GM23338 (cell line): Measurements from ENCODE around the gene MKKS. TPM values are rescaled to one million over a fixed set of nuclear protein-coding genes. Genes with fewer than 3 reads are reported as not detected.
A peak's percentile ranks its signal among the peaks of the same experiment; 100 is the strongest.

Experiments
- ATAC-seq: fragments of 200-7000 bp; cut with Tn5 transposase; 3 replicates; pipeline ENCODE4 v1.9.1; 2020
- DNase-seq: peaks from one replicate; pipeline ENCODE4 v3.0.0-alpha.2; 2015; ENCODE audit warnings: low spot score
- H2AFZ ChIP-seq: fragments of 200-600 bp; sonication (generic); 2 replicates; pipeline ENCODE4 v1.8.0; 2016; ENCODE audit warnings: antibody characterized with exemption, mild to moderate bottlenecking, moderate library complexity
- H3F3A ChIP-seq: fragments of 200-600 bp; sonication (generic); replicated peaks from 2 replicates; pipeline ENCODE4 v1.8.0; 2017; ENCODE audit warnings: antibody characterized with exemption, mixed run types, low read depth
- H3K27ac ChIP-seq: fragments of 200-600 bp; sonication (generic); 2 replicates; pipeline ENCODE4 v1.6.1; 2016; ENCODE audit warnings: low read depth
- H3K27me3 ChIP-seq: fragments of 200-600 bp; sonication (generic); 2 replicates; pipeline ENCODE4 v1.8.0; 2016; ENCODE audit warnings: mild to moderate bottlenecking, mixed run types, moderate library complexity; ENCODE audit not compliant: insufficient read depth
- H3K36me3 ChIP-seq: fragments of 200-600 bp; sonication (generic); 2 replicates; pipeline ENCODE4 v1.8.0; 2016; ENCODE audit warnings: mild to moderate bottlenecking; ENCODE audit not compliant: insufficient read depth
- H3K4me1 ChIP-seq: fragments of 200-600 bp; sonication (generic); 2 replicates; pipeline ENCODE4 v1.8.0; 2016; ENCODE audit warnings: mild to moderate bottlenecking, moderate library complexity; ENCODE audit not compliant: insufficient read depth
- H3K4me2 ChIP-seq: fragments of 200-600 bp; sonication (generic); 2 replicates; pipeline ENCODE4 v1.7.1; 2017; ENCODE audit warnings: mixed run types
- H3K4me3 ChIP-seq: fragments of 200-600 bp; sonication (generic); 2 replicates; pipeline ENCODE4 v1.6.1; 2016; ENCODE audit warnings: mixed run types
- H3K79me2 ChIP-seq: fragments of 200-600 bp; sonication (generic); replicated peaks from 2 replicates; pipeline ENCODE4 v1.8.0; 2017; ENCODE audit warnings: mild to moderate bottlenecking; ENCODE audit not compliant: insufficient read depth
- H3K9me2 ChIP-seq: fragments of 200-600 bp; sonication (generic); 2 replicates; pipeline ENCODE4 v1.8.0; 2017; ENCODE audit not compliant: insufficient read depth
- H4K20me1 ChIP-seq: fragments of 200-600 bp; sonication (generic); replicated peaks from 2 replicates; pipeline ENCODE4 v1.8.0; 2017; ENCODE audit warnings: mild to moderate bottlenecking; ENCODE audit not compliant: insufficient read depth
- H3K27ac Mint-ChIP-seq: 2 replicates; pipeline ENCODE4 v1.8.0; 2020; ENCODE audit warnings: inconsistent platforms, mild to moderate bottlenecking, moderate library complexity, mixed read lengths
- H3K27me3 Mint-ChIP-seq: 3 replicates; pipeline ENCODE4 v1.8.0; 2022; ENCODE audit warnings: low read depth, mild to moderate bottlenecking, moderate library complexity, mixed read lengths, inconsistent platforms; ENCODE audit not compliant: insufficient read depth, poor library complexity
- H3K36me3 Mint-ChIP-seq: 3 replicates; pipeline ENCODE4 v1.8.0; 2021; ENCODE audit warnings: low read depth, mild to moderate bottlenecking, inconsistent platforms, moderate library complexity, mixed read lengths
- H3K4me1 Mint-ChIP-seq: 3 replicates; pipeline ENCODE4 v1.8.0; 2020; ENCODE audit warnings: mild to moderate bottlenecking, inconsistent platforms, mixed read lengths
- H3K4me3 Mint-ChIP-seq: 3 replicates; pipeline ENCODE4 v1.8.0; 2021; ENCODE audit warnings: moderate library complexity, mild to moderate bottlenecking, inconsistent platforms, mixed read lengths
- H3K9me3 Mint-ChIP-seq: 3 replicates; pipeline ENCODE4 v1.8.0; 2020; ENCODE audit warnings: moderate library complexity, mild to moderate bottlenecking, inconsistent platforms, mixed read lengths
- CREB1 ChIP-seq: fragments of 250-450 bp; sonication (Bioruptor Pico); IDR thresholded peaks from 2 replicates; pipeline ENCODE4 v1.5.0; 2020; ENCODE audit warnings: low read depth, mild to moderate bottlenecking, moderate library complexity
- EZH2 ChIP-seq: fragments of 200-600 bp; sonication (generic); IDR thresholded peaks from one replicate; pipeline ENCODE4 v1.8.0; 2017; ENCODE audit warnings: antibody characterized with exemption, mild to moderate bottlenecking, low read depth; ENCODE audit not compliant: unreplicated experiment
- EZH2phosphoT487 ChIP-seq: fragments of 200-600 bp; sonication (generic); IDR thresholded peaks from one replicate; pipeline ENCODE4 v1.8.1; 2018; ENCODE audit warnings: antibody characterized with exemption; ENCODE audit not compliant: unreplicated experiment
- NANOG ChIP-seq: IDR thresholded peaks from 2 replicates; pipeline ENCODE4 v1.6.1; 2016; ENCODE audit warnings: antibody characterized with exemption, borderline replicate concordance
- POLR2AphosphoS5 ChIP-seq: IDR thresholded peaks from 2 replicates; pipeline ENCODE4 v1.6.1; 2016; ENCODE audit warnings: antibody characterized with exemption, low read depth
- STAT1 ChIP-seq: IDR thresholded peaks from one replicate; pipeline ENCODE4 v1.6.1; 2016; ENCODE audit warnings: antibody characterized with exemption; ENCODE audit not compliant: unreplicated experiment
- ZNF114 ChIP-seq: fragments of 250-450 bp; sonication (Bioruptor Pico); IDR thresholded peaks from 2 replicates; pipeline ENCODE4 v1.5.0; 2020; ENCODE audit warnings: mild to moderate bottlenecking, moderate library complexity
- ZNF331 ChIP-seq: fragments of 250-450 bp; sonication (Bioruptor Pico); IDR thresholded peaks from 2 replicates; pipeline ENCODE4 v1.5.0; 2020; ENCODE audit warnings: low read depth, mild to moderate bottlenecking, moderate library complexity
- long read RNA-seq: library from polyadenylated mRNA; unstranded; transcript quantifications from one replicate; pipeline ENCODE4 v2.0.0, GENCODE V29; 2020; ENCODE audit not compliant: unreplicated experiment
- polyA plus RNA-seq: library from polyadenylated mRNA; unstranded; fragments of >200 nt; fragmentation: Nextera tagmentation; extraction: Ambion mirVana; gene quantifications from 2 replicates; pipeline ENCODE4 v1.2.1, GENCODE V29; 2016
- total RNA-seq: library from RNA; depleted of rRNA; stranded (reverse); fragments of >200 nt; shearing (Covaris generic); gene quantifications from 2 replicates; pipeline ENCODE4 v1.2.3, GENCODE V29; 2014; rRNA removed
- TF ChIP-seq, protein P1 (sequence below), 2 experiments: fragments of 200-600 bp in 1 of 2; sonication (generic) in 1 of 2; conservative IDR thresholded peaks; 2 replicates each; pipeline versions ENCODE4 v1.5.1 to v1.6.1; 2016 to 2017; ENCODE audit warnings: antibody characterized with exemption in 2 of 2, low read depth in 2 of 2, mild to moderate bottlenecking in 2 of 2, moderate library complexity in 1 of 2
- TF ChIP-seq, protein P2 (sequence below): fragments of 250-450 bp; sonication (Bioruptor Pico); IDR thresholded peaks from 2 replicates; pipeline ENCODE4 v1.5.0; 2020; ENCODE audit warnings: mild to moderate bottlenecking, moderate library complexity

Gene MKKS
- total RNA-seq (16.7 and 21.4 TPM in 2 replicates), polyA plus RNA-seq (13.4 and 13.5 TPM in 2 replicates)
- long read RNA-seq, full-length matches to known transcripts: 17 of 77 reads
- long read RNA-seq, partial matches to known transcripts: 47 of 77 reads
- long read RNA-seq, other reads (novel, unspliced or antisense): 13 of 77 reads

DNA sequence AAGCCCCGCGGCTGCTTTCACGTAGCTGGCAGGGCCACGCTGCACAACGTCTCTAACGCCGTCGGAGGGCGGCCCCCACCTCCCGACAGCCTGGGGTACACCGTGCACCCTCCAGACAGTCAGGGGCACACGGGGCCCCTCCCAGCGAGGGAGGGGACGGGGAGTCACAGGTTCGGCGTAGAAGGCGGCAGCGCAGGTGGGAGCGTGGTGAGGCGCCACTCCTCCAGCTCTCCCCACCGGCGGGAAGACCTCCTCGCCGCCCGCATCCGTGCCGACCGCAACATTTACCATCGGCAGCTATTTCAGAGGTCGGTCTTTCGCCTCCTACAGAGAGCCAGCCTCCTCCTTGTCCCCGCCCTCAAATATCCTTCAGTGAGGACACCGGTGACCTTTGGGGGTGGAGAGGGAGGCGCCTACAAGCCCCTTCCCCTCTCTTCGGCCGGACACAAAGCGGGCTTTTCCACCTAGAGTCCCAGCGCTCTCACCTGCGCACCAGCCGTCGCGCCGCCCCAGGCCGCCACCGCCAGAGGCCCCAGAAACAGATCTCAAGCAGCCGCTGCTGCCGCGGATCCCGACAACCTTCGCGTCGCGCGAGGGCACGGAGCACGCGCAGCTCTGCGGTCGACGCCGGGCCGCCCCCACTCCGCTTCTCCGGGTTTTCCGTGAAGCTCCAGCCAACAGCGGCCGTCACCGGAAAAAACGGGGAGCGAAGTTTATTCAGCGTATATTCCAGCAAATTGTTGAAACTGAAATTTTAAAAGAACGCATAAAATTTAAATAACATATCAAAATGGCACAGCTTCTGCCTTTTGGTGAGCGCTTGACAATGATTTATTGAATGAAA lies at the start of gene MKKS:
Gene MKKS, minus strand, starts transcription at position 600 of the 844 bp plus-strand sequence. CDS start 20,708 bp downstream, outside the sequence.
- peaks cover 77% of the 10 kb centered on the region for H3K79me2 ChIP-seq

DNA sequence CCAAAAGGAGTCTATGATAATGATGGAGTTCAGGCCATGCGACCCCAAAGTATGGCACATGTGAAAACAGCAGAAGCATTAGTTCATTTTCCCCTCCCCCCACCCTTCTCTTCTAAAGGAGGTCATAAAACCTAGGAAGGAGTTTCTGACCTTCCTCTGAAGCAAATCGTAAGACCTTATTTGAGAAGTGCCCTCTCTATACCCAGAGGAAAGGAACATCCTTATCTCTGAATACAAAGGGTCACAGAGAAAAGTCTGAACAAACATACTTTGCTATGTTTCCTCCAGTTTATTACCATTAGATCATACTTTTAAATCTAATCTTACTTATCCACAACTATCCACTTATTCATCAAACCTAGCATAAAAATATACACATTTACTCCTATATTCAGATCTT lies 49.7 kb upstream of the MKKS start:
- no peak overlapping the region for H2AFZ ChIP-seq
- no peaks in the 10 kb centered on the region for H3K27me3 ChIP-seq
- no peaks in the 10 kb centered on the region; the same call in 1 of the 2 replicates for H3K9me2 ChIP-seq
- H3K36me3 Mint-ChIP-seq: no peaks in the 10 kb centered on the region; the same call in 2 of the 3 replicates
- H3K79me2 ChIP-seq: no peaks in the 10 kb centered on the region; the same call in 1 of the 2 replicates
- H3K4me3 Mint-ChIP-seq: no peak overlapping the region
- H3K4me2 ChIP-seq: no peak overlapping the region
- H3K27ac ChIP-seq: no peak overlapping the region
- no peaks in the 10 kb centered on the region for H3K36me3 ChIP-seq
- ATAC-seq: no peak
- no peak overlapping the region for H3K4me3 ChIP-seq
- peaks cover 2% of the 10 kb centered on the region for H3K27me3 Mint-ChIP-seq
- no peaks in the 10 kb centered on the region; the same call in 1 of the 2 replicates for H4K20me1 ChIP-seq
- peaks cover 21% of the 10 kb centered on the region for H3K4me1 Mint-ChIP-seq
- no peak overlapping the region for H3K27ac Mint-ChIP-seq
- DNase-seq: no peak
- H3F3A ChIP-seq: no peaks in the 10 kb centered on the region
- peaks cover 6% of the 10 kb centered on the region; the same call in 1 of the 2 replicates for H3K4me1 ChIP-seq
- H3K9me3 Mint-ChIP-seq: no peaks in the 10 kb centered on the region
- TF ChIP-seq, protein P1, sequence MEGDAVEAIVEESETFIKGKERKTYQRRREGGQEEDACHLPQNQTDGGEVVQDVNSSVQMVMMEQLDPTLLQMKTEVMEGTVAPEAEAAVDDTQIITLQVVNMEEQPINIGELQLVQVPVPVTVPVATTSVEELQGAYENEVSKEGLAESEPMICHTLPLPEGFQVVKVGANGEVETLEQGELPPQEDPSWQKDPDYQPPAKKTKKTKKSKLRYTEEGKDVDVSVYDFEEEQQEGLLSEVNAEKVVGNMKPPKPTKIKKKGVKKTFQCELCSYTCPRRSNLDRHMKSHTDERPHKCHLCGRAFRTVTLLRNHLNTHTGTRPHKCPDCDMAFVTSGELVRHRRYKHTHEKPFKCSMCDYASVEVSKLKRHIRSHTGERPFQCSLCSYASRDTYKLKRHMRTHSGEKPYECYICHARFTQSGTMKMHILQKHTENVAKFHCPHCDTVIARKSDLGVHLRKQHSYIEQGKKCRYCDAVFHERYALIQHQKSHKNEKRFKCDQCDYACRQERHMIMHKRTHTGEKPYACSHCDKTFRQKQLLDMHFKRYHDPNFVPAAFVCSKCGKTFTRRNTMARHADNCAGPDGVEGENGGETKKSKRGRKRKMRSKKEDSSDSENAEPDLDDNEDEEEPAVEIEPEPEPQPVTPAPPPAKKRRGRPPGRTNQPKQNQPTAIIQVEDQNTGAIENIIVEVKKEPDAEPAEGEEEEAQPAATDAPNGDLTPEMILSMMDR (conservative IDR thresholded peaks at IDR 0.05; ENCODE audit: low read depth in 2 of 2): no peak
- TF ChIP-seq ZNF114 (CRISPR knock-in tag) (no peak), EZH2phosphoT487 (no peak), ZNF331 (CRISPR knock-in tag) (no peak), STAT1 (no peak), EZH2 (no peak), CREB1 (no peak), NANOG (no peak)
- TF ChIP-seq, protein P2, sequence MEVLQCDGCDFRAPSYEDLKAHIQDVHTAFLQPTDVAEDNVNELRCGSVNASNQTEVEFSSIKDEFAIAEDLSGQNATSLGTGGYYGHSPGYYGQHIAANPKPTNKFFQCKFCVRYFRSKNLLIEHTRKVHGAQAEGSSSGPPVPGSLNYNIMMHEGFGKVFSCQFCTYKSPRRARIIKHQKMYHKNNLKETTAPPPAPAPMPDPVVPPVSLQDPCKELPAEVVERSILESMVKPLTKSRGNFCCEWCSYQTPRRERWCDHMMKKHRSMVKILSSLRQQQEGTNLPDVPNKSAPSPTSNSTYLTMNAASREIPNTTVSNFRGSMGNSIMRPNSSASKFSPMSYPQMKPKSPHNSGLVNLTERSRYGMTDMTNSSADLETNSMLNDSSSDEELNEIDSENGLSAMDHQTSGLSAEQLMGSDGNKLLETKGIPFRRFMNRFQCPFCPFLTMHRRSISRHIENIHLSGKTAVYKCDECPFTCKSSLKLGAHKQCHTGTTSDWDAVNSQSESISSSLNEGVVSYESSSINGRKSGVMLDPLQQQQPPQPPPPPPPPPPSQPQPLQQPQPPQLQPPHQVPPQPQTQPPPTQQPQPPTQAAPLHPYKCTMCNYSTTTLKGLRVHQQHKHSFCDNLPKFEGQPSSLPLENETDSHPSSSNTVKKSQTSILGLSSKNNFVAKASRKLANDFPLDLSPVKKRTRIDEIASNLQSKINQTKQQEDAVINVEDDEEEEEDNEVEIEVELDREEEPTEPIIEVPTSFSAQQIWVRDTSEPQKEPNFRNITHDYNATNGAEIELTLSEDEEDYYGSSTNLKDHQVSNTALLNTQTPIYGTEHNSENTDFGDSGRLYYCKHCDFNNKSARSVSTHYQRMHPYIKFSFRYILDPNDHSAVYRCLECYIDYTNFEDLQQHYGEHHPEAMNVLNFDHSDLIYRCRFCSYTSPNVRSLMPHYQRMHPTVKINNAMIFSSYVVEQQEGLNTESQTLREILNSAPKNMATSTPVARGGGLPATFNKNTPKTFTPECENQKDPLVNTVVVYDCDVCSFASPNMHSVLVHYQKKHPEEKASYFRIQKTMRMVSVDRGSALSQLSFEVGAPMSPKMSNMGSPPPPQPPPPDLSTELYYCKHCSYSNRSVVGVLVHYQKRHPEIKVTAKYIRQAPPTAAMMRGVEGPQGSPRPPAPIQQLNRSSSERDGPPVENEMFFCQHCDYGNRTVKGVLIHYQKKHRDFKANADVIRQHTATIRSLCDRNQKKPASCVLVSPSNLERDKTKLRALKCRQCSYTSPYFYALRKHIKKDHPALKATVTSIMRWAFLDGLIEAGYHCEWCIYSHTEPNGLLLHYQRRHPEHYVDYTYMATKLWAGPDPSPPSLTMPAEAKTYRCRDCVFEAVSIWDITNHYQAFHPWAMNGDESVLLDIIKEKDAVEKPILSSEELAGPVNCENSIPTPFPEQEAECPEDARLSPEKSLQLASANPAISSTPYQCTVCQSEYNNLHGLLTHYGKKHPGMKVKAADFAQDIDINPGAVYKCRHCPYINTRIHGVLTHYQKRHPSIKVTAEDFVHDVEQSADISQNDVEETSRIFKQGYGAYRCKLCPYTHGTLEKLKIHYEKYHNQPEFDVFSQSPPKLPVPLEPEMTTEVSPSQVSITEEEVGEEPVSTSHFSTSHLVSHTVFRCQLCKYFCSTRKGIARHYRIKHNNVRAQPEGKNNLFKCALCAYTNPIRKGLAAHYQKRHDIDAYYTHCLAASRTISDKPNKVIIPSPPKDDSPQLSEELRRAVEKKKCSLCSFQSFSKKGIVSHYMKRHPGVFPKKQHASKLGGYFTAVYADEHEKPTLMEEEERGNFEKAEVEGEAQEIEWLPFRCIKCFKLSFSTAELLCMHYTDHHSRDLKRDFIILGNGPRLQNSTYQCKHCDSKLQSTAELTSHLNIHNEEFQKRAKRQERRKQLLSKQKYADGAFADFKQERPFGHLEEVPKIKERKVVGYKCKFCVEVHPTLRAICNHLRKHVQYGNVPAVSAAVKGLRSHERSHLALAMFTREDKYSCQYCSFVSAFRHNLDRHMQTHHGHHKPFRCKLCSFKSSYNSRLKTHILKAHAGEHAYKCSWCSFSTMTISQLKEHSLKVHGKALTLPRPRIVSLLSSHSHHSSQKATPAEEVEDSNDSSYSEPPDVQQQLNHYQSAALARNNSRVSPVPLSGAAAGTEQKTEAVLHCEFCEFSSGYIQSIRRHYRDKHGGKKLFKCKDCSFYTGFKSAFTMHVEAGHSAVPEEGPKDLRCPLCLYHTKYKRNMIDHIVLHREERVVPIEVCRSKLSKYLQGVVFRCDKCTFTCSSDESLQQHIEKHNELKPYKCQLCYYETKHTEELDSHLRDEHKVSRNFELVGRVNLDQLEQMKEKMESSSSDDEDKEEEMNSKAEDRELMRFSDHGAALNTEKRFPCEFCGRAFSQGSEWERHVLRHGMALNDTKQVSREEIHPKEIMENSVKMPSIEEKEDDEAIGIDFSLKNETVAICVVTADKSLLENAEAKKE: no peak

More for the DNA sequence above, at the start of gene MKKS:
- Histone ChIP-seq H4K20me1 (peaks cover 6% of the 10 kb centered on the region; the same call in 1 of the 2 replicates), H2AFZ (peak within 1 kb of the TSS; percentile 72; the same call in 1 of the 2 replicates), H3K4me2 (peak within 1 kb of the TSS; percentile 79), H3K27me3 (no peaks in the 10 kb centered on the region), H3K4me1 (peaks cover 23% of the 10 kb centered on the region), H3K36me3 (no peaks in the 10 kb centered on the region), H3K4me3 (peak within 1 kb of the TSS; percentile 58), H3K9me2 (no peaks in the 10 kb centered on the region), H3F3A (no peaks in the 10 kb centered on the region), H3K27ac (peak within 1 kb of the TSS; percentile 97)
- peak; percentile 90 for DNase-seq
- Mint-ChIP-seq H3K9me3 (no peaks in the 10 kb centered on the region), H3K4me3 (peak within 1 kb of the TSS; percentile 94), H3K27me3 (peaks cover 14% of the 10 kb centered on the region), H3K36me3 (peaks cover 10% of the 10 kb centered on the region; the same call in 1 of the 3 replicates), H3K27ac (peak within 1 kb of the TSS; percentile 97), H3K4me1 (peaks cover 30% of the 10 kb centered on the region)
- TF ChIP-seq ZNF331 (CRISPR knock-in tag): no peak
- TF ChIP-seq POLR2AphosphoS5: peak; percentile 45; the same call in 1 of the 2 replicates
- no peak for TF ChIP-seq EZH2
- TF ChIP-seq ZNF114 (CRISPR knock-in tag): no peak
- TF ChIP-seq CREB1: peak; percentile 76
- ATAC-seq: peak; percentile 65
